ENCODE measurements around the gene PLEKHA5. TPM values are rescaled to one million over a fixed set of nuclear protein-coding genes. Genes with fewer than 3 reads are reported as not detected.

The PLEKHA5 gene
- total RNA-seq, 4 donors from 2014 or later, result 34.5 to 120 (median 60.0) TPM

DNA sequence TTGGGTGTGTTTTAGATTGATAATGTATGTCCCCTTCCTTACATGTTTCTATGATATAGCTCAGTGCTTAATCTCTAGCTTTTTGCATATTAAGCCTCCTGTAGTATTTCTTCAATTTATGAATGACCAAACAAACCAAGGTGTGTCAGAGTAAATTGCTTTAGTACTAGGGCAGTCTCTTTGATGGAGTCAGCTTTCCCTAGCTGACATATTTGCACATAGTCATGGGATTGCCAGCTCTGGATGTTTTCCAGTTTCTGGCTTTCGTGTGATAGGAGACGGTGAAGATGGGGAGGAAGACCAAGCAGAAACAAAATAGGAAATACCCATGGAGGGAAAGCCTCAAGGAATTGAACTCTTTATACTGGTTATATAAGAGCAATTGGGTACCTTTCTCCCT lies 148.9 kb downstream of the PLEKHA5 start:
- Histone ChIP-seq H3K4me1 (peaks cover 0 to 32% (median 5%) of the 10 kb centered on the region in 3 donors), H3K4me3 (no peak overlapping the region), H3K36me3 (peaks cover 0 to 40% of the 10 kb centered on the region in 2 donors), H3K9me3 (no peaks in the 10 kb centered on the region), H3K27ac (no peak overlapping the region), H3K27me3 (no peaks in the 10 kb centered on the region)
- WGBS, 2 donors (ENCODE audit: low coverage in 1 of 2), result 77 to 83% methylated on average over 2 of the region's 2 CpGs
- ATAC-seq, result no peak
- TF ChIP-seq POLR2A (IDR thresholded peaks at IDR 0.05), result no peak
- TF ChIP-seq EP300 (IDR thresholded peaks at IDR 0.05), result no peak
- no peak for TF ChIP-seq POLR2AphosphoS5 (IDR thresholded peaks at IDR 0.05)

GRCh38 chr12:19282133-19282699 lies 152.7 kb downstream of the PLEKHA5 start:
- no peak overlapping the region for H3K4me3 ChIP-seq
- no peaks in the 10 kb centered on the region for H3K27me3 ChIP-seq
- H3K36me3 ChIP-seq, result peaks cover 0 to 40% of the 10 kb centered on the region in 2 donors
- TF ChIP-seq POLR2AphosphoS5 (IDR thresholded peaks at IDR 0.05) (no peak), POLR2A (IDR thresholded peaks at IDR 0.05) (no peak)
- H3K4me1 ChIP-seq, result peaks cover 0 to 14% (median 0%) of the 10 kb centered on the region in 3 donors
- no peak overlapping the region for H3K27ac ChIP-seq
- ATAC-seq, result no peak
- H3K9me3 ChIP-seq, result no peaks in the 10 kb centered on the region

GRCh38 chr12:19284658-19285057 lies 155.1 kb downstream of the PLEKHA5 start:
- WGBS, 2 donors (ENCODE audit: low coverage in 1 of 2), result 77 to 88% methylated on average over 2 of the region's 2 CpGs
- Histone ChIP-seq H3K4me1 (peaks cover 0 to 31% (median 0%) of the 10 kb centered on the region in 3 donors), H3K9me3 (no peaks in the 10 kb centered on the region), H3K4me3 (no peak overlapping the region), H3K36me3 (peaks cover 0 to 40% of the 10 kb centered on the region in 2 donors), H3K27me3 (no peaks in the 10 kb centered on the region), H3K27ac (no peak overlapping the region)
- TF ChIP-seq POLR2A (IDR thresholded peaks at IDR 0.05) (no peak), POLR2AphosphoS5 (IDR thresholded peaks at IDR 0.05) (no peak), EP300 (IDR thresholded peaks at IDR 0.05) (no peak)
- TF ChIP-seq, protein P1, sequence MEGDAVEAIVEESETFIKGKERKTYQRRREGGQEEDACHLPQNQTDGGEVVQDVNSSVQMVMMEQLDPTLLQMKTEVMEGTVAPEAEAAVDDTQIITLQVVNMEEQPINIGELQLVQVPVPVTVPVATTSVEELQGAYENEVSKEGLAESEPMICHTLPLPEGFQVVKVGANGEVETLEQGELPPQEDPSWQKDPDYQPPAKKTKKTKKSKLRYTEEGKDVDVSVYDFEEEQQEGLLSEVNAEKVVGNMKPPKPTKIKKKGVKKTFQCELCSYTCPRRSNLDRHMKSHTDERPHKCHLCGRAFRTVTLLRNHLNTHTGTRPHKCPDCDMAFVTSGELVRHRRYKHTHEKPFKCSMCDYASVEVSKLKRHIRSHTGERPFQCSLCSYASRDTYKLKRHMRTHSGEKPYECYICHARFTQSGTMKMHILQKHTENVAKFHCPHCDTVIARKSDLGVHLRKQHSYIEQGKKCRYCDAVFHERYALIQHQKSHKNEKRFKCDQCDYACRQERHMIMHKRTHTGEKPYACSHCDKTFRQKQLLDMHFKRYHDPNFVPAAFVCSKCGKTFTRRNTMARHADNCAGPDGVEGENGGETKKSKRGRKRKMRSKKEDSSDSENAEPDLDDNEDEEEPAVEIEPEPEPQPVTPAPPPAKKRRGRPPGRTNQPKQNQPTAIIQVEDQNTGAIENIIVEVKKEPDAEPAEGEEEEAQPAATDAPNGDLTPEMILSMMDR (IDR thresholded peaks at IDR 0.05), result no peak
- ATAC-seq, result no peak

- Histone ChIP-seq H3K36me3 (peaks cover 0 to 35% of the 10 kb centered on the region in 2 donors), H3K4me1 (peaks cover 0 to 43% (median 0%) of the 10 kb centered on the region in 3 donors), H3K27me3 (no peaks in the 10 kb centered on the region), H3K27ac (no peak overlapping the region), H3K9me3 (no peaks in the 10 kb centered on the region), H3K4me3 (no peak overlapping the region)
- WGBS, 2 donors (ENCODE audit: low coverage in 1 of 2), result 67 to 69% methylated on average over 6 of the region's 6 CpGs
- TF ChIP-seq POLR2A (IDR thresholded peaks at IDR 0.05), result no peak
- TF ChIP-seq EP300 (IDR thresholded peaks at IDR 0.05), result no peak
- TF ChIP-seq, protein P1 (IDR thresholded peaks at IDR 0.05), result no peak
- TF ChIP-seq POLR2AphosphoS5 (IDR thresholded peaks at IDR 0.05), result no peak
- no peak for ATAC-seq
Measured at GRCh38 chr12:19285793-19286448, 156.4 kb downstream of the PLEKHA5 start.

- H3K4me1 ChIP-seq, result peaks cover 0 to 36% (median 0%) of the 10 kb centered on the region in 3 donors
- ATAC-seq, result no peak
- H3K9me3 ChIP-seq, result no peaks in the 10 kb centered on the region
- no peaks in the 10 kb centered on the region for H3K27me3 ChIP-seq
- H3K36me3 ChIP-seq, result peaks cover 0 to 41% of the 10 kb centered on the region in 2 donors
- WGBS, 2 donors (ENCODE audit: low coverage in 1 of 2), result 38 to 42% methylated on average over 1 of the region's 1 CpG
- TF ChIP-seq EP300 (IDR thresholded peaks at IDR 0.05) (no peak), POLR2A (IDR thresholded peaks at IDR 0.05) (no peak), POLR2AphosphoS5 (IDR thresholded peaks at IDR 0.05) (no peak)
- TF ChIP-seq, protein P1 (IDR thresholded peaks at IDR 0.05), result no peak
- H3K27ac ChIP-seq, result peak overlapping the region in 1 of 4 donors; percentile 12
- H3K4me3 ChIP-seq, result no peak overlapping the region
Measured at GRCh38 chr12:19287302-19287701, 157.8 kb downstream of the PLEKHA5 start.

GRCh38 chr12:19288161-19288560 lies 158.6 kb downstream of the PLEKHA5 start:
- no peak overlapping the region for H3K4me3 ChIP-seq
- peaks cover 0 to 36% (median 0%) of the 10 kb centered on the region in 3 donors for H3K4me1 ChIP-seq
- H3K36me3 ChIP-seq, result peaks cover 0 to 44% of the 10 kb centered on the region in 2 donors
- WGBS, 2 donors (ENCODE audit: low coverage in 1 of 2), result 74 to 83% methylated on average over 4 of the region's 4 CpGs
- H3K27ac ChIP-seq, result no peak overlapping the region
- TF ChIP-seq POLR2A (IDR thresholded peaks at IDR 0.05) (no peak), POLR2AphosphoS5 (IDR thresholded peaks at IDR 0.05) (no peak), EP300 (IDR thresholded peaks at IDR 0.05) (no peak)
- TF ChIP-seq, protein P1 (IDR thresholded peaks at IDR 0.05), result no peak
- ATAC-seq, result no peak
- H3K27me3 ChIP-seq, result no peaks in the 10 kb centered on the region
- H3K9me3 ChIP-seq, result no peaks in the 10 kb centered on the region
